SU-DHL-6 (cell line): ENCODE data around the gene EIF1.

ENCODE experiments used
- H2AFZ ChIP-seq: fragments of 200-600 bp; sonication (generic); 2 replicates; pipeline ENCODE4 v1.6.1; 2014; ENCODE audit warnings: low read depth, mild to moderate bottlenecking, moderate library complexity, mixed read lengths, antibody characterized with exemption, low read length; ENCODE audit not compliant: severe bottlenecking
- H3F3A ChIP-seq: fragments of 200-600 bp; shearing (Covaris generic); 2 replicates; pipeline ENCODE4 v1.6.0; 2016; ENCODE audit warnings: antibody characterized with exemption, mild to moderate bottlenecking; ENCODE audit not compliant: insufficient read depth
- H3K27ac ChIP-seq: fragments of 200-600 bp; sonication (generic); 2 replicates; pipeline ENCODE4 v1.5.1; 2016; ENCODE audit warnings: low read depth, mild to moderate bottlenecking, low read length, moderate library complexity, mixed read lengths
- H3K27me3 ChIP-seq: fragments of 200-600 bp; sonication (generic), shearing (Covaris generic); 2 replicates; pipeline ENCODE4 v1.6.0; 2014; ENCODE audit warnings: mild to moderate bottlenecking, low read length
- H3K36me3 ChIP-seq: fragments of 200-600 bp; sonication (generic); 2 replicates; pipeline ENCODE4 v1.6.1; 2014; ENCODE audit warnings: mild to moderate bottlenecking, low read length, mixed read lengths
- H3K4me2 ChIP-seq: fragments of 300-600, 200-600 bp; shearing (Covaris generic), sonication (generic); 2 replicates; pipeline ENCODE4 v1.6.0; 2014; ENCODE audit warnings: low read length, low read depth, mild to moderate bottlenecking; ENCODE audit not compliant: poor library complexity, severe bottlenecking
- H3K4me3 ChIP-seq: fragments of 200-600 bp; sonication (generic); 2 replicates; pipeline ENCODE4 v1.5.1; 2014; ENCODE audit warnings: antibody characterized with exemption, low read length, mild to moderate bottlenecking, mixed read lengths; ENCODE audit not compliant: insufficient read depth, poor library complexity, severe bottlenecking
- H3K79me2 ChIP-seq: fragments of 200-600 bp; sonication (generic); 2 replicates; pipeline ENCODE4 v1.6.1; 2014; ENCODE audit warnings: mild to moderate bottlenecking, low read length, moderate library complexity; ENCODE audit not compliant: insufficient read depth
- H3K9ac ChIP-seq: fragments of 200-600 bp; sonication (generic); 2 replicates; pipeline ENCODE4 v1.7.0; 2014; ENCODE audit warnings: mild to moderate bottlenecking, low read length
- H3K9me2 ChIP-seq: fragments of 200-600 bp; sonication (generic); replicated peaks from 2 replicates; pipeline ENCODE4 v1.6.1; 2014; ENCODE audit warnings: low read length; ENCODE audit not compliant: insufficient read depth
- H3K9me3 ChIP-seq: fragments of 200-600 bp; sonication (generic); 2 replicates; pipeline ENCODE4 v1.6.1; 2014; ENCODE audit warnings: low read length, mixed read lengths; ENCODE audit not compliant: insufficient read depth
- H4K20me1 ChIP-seq: fragments of 200-600 bp; sonication (generic); 2 replicates; pipeline ENCODE4 v1.6.1; 2014; ENCODE audit warnings: low read depth, mild to moderate bottlenecking, antibody characterized with exemption, low read length, moderate library complexity, mixed read lengths
- EZH2phosphoT487 ChIP-seq: fragments of 200-600 bp; sonication (generic), shearing (Covaris generic); conservative IDR thresholded peaks from 2 replicates; pipeline ENCODE4 v1.6.1; 2018; ENCODE audit warnings: mild to moderate bottlenecking, antibody characterized with exemption, low read length, moderate library complexity, mixed read lengths
- TF ChIP-seq, protein P1 (sequence below): fragments of 200-600 bp; sonication (generic); IDR thresholded peaks from one replicate; pipeline ENCODE4 v1.5.1; 2017; ENCODE audit warnings: antibody characterized with exemption, mild to moderate bottlenecking, low read length, moderate library complexity; ENCODE audit not compliant: insufficient read depth, poor library complexity, severe bottlenecking

The EIF1 gene

DNA sequence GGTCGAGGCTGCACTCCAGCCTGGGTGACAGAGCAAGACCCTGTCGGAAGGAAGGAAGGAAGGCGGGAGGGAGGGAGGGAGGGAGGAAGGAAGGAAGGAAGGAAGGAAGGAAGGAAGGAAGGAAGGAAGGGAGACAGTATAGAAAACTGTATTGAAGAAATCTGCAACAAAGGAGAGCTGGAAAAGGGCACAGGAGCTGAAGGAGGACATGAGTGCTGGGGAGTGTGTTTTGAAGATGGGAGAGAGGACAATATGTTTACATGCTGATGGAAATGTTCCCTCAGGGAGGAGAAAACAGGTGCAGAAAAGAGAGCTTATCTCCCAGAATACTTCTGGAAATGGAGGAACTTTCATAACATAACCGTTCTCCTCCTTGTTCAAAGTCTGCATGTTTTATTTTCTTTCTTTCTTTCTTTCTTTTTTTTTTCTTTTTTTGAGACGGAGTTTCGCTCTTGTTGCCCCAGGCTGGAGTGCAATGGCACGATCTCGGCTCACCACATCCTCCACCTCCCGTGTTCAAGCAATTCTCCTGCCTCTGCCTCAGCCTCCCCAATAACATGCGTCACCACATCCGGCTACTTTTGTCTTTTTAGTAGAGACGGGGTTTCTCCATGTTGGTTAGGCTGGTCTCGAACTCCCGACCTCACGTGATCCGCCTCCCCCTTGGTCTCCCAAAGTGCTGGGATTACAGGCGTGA lies 48.4 kb downstream of the EIF1 start:
- no peaks in the 10 kb centered on the region for H3K9me2 ChIP-seq
- TF ChIP-seq, protein P1, sequence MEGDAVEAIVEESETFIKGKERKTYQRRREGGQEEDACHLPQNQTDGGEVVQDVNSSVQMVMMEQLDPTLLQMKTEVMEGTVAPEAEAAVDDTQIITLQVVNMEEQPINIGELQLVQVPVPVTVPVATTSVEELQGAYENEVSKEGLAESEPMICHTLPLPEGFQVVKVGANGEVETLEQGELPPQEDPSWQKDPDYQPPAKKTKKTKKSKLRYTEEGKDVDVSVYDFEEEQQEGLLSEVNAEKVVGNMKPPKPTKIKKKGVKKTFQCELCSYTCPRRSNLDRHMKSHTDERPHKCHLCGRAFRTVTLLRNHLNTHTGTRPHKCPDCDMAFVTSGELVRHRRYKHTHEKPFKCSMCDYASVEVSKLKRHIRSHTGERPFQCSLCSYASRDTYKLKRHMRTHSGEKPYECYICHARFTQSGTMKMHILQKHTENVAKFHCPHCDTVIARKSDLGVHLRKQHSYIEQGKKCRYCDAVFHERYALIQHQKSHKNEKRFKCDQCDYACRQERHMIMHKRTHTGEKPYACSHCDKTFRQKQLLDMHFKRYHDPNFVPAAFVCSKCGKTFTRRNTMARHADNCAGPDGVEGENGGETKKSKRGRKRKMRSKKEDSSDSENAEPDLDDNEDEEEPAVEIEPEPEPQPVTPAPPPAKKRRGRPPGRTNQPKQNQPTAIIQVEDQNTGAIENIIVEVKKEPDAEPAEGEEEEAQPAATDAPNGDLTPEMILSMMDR, result no peak
- TF ChIP-seq EZH2phosphoT487, result no peak
- no peak overlapping the region for H3K27ac ChIP-seq
- H3K79me2 ChIP-seq, result no peaks in the 10 kb centered on the region
- H2AFZ ChIP-seq, result no peak overlapping the region
- H3K9me3 ChIP-seq, result no peaks in the 10 kb centered on the region
- no peaks in the 10 kb centered on the region for H3K27me3 ChIP-seq
- no peaks in the 10 kb centered on the region for H3K36me3 ChIP-seq
- H3K4me2 ChIP-seq, result no peak overlapping the region
- no peaks in the 10 kb centered on the region for H4K20me1 ChIP-seq
- no peaks in the 10 kb centered on the region for H3F3A ChIP-seq
- no peak overlapping the region for H3K4me3 ChIP-seq
- H3K9ac ChIP-seq, result no peak overlapping the region

DNA sequence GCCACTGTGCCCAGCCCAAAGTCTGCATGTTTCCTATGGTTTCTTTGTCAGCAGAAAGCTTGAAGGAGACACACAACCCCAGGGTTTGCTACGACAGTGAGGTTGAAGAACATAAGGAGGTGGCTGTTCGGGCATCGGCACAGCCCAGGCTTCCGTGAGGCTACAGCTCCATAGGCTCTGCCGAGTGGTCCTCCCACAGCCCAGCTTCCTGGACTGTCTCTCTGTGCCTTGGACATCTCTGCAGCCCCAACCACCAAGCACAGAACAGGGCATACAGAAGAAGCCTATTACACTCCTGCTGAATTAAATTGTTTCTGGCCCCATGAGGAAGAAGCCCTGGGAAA lies 49.0 kb downstream of the EIF1 start:
- no peaks in the 10 kb centered on the region for H3K9me2 ChIP-seq
- H3K9me3 ChIP-seq, result no peaks in the 10 kb centered on the region
- H3K9ac ChIP-seq, result no peak overlapping the region
- H3K79me2 ChIP-seq, result no peaks in the 10 kb centered on the region
- H3F3A ChIP-seq, result no peaks in the 10 kb centered on the region
- H3K4me3 ChIP-seq, result no peak overlapping the region
- no peaks in the 10 kb centered on the region for H3K27me3 ChIP-seq
- no peak overlapping the region for H3K27ac ChIP-seq
- no peak overlapping the region for H2AFZ ChIP-seq
- no peaks in the 10 kb centered on the region for H4K20me1 ChIP-seq
- TF ChIP-seq, protein P1, result no peak
- no peak for TF ChIP-seq EZH2phosphoT487
- no peak overlapping the region for H3K4me2 ChIP-seq
- no peaks in the 10 kb centered on the region for H3K36me3 ChIP-seq

DNA sequence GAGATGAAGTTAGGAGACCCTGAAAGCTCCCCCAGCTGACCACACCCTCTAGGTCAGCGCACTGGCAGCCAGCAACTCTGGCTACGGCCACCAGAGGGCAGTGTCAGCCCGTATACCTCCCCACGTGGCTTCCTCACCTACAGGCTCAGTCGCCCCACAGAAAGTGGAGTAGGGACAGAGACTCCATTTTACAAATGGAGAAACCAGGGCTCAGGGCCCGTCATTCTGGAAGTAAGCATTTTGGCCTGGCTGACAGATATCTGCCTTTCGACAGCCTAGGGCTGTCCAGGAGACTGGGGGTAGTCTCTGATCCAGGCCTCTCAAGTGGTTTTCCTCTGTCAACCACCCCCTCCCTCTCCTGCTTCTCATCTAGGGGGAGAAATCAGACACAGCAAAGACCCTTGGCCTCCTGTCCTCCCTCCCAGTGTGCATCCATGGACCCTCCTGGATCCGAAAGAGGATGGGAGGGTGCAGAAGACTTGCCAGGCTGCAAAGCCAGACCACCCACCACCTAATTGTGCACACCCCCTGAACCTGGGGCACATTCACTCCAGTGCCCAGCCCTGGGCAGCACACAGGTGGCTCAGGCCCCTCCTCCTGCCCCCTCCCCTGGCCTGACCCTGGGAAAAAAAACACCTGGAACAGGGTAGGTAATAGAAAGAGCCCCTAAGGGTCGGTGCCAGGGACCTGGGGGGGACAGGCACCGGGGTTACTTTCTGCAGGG lies 49.6 kb downstream of the EIF1 start:
- Histone ChIP-seq H3K79me2 (no peaks in the 10 kb centered on the region), H4K20me1 (no peaks in the 10 kb centered on the region), H3F3A (no peaks in the 10 kb centered on the region), H3K36me3 (no peaks in the 10 kb centered on the region), H3K9me3 (no peaks in the 10 kb centered on the region), H2AFZ (peak overlapping the region; percentile 89), H3K9me2 (no peaks in the 10 kb centered on the region), H3K27ac (no peak overlapping the region), H3K4me2 (no peak overlapping the region), H3K27me3 (no peaks in the 10 kb centered on the region), H3K4me3 (no peak overlapping the region), H3K9ac (0 out of 2 replicates have a peak overlapping the region, but pooled peaks have one; percentile 10)
- TF ChIP-seq EZH2phosphoT487, result no peak
- TF ChIP-seq, protein P1, result peak; percentile 88
